Stimulated activated memory B cell treated with anti-CD40 and anti-IgM and Interleukin-4, amounts not matched to agents 10 μg/mL and 1 μg/mL and 100 μg/mL, for 72 hours (primary cell): ENCODE data around the gene CLASRP.

Experiments
- ATAC-seq: fragments of 150-1000 bp; cut with Tn5 transposase; 2 replicates; pipeline ENCODE4 v1.10.0; 2021
- H3K27ac Mint-ChIP-seq: one replicate; pipeline ENCODE4 v1.8.0; 2022; ENCODE audit warnings: mild to moderate bottlenecking, mixed read lengths
- H3K27me3 Mint-ChIP-seq: one replicate; pipeline ENCODE4 v1.8.0; 2022; ENCODE audit warnings: mixed read lengths
- H3K36me3 Mint-ChIP-seq: one replicate; pipeline ENCODE4 v1.8.0; 2022; ENCODE audit warnings: mixed read lengths
- H3K4me1 Mint-ChIP-seq: one replicate; pipeline ENCODE4 v1.8.0; 2022; ENCODE audit warnings: mixed read lengths
- H3K4me3 Mint-ChIP-seq: one replicate; pipeline ENCODE4 v1.8.0; 2022; ENCODE audit warnings: mild to moderate bottlenecking, moderate library complexity, mixed read lengths
- H3K9me3 Mint-ChIP-seq: one replicate; pipeline ENCODE4 v1.8.0; 2022; ENCODE audit warnings: mixed read lengths

The CLASRP gene

GRCh38 chr19:45079063-45079910 is 40.4 kb downstream of the CLASRP start, which contains the start of gene GEMIN7:
Gene GEMIN7 (plus strand): TSS chr19:45079260. CDS start chr19:45090115, 10,855 bp downstream.
- Mint-ChIP-seq H3K27me3 (no peaks in the 10 kb centered on the region), H3K9me3 (no peaks in the 10 kb centered on the region), H3K4me1 (peaks cover 58% of the 10 kb centered on the region), H3K4me3 (peak within 1 kb of the TSS; percentile 92), H3K36me3 (peaks cover 20% of the 10 kb centered on the region), H3K27ac (peak within 1 kb of the TSS; percentile 93)
- ATAC-seq, result peak; percentile 59

- H3K4me1 Mint-ChIP-seq, result peaks cover 51% of the 10 kb centered on the region
These were observed 41.1 kb downstream of the CLASRP start for GRCh38 chr19:45079911-45080370.

GRCh38 chr19:45082170-45082569 is 43.3 kb downstream of the CLASRP start:
- H3K4me1 Mint-ChIP-seq, result peaks cover 45% of the 10 kb centered on the region
- H3K27ac Mint-ChIP-seq, result no peak overlapping the region
- no peak overlapping the region for H3K4me3 Mint-ChIP-seq
- peaks cover 20% of the 10 kb centered on the region for H3K36me3 Mint-ChIP-seq
- H3K27me3 Mint-ChIP-seq, result no peaks in the 10 kb centered on the region
- H3K9me3 Mint-ChIP-seq, result no peaks in the 10 kb centered on the region
- no peak for ATAC-seq

More at GRCh38 chr19:45079911-45080370, 41.1 kb downstream of the CLASRP start:
- H3K36me3 Mint-ChIP-seq, result peaks cover 20% of the 10 kb centered on the region
- no peaks in the 10 kb centered on the region for H3K9me3 Mint-ChIP-seq
- no peaks in the 10 kb centered on the region for H3K27me3 Mint-ChIP-seq
- peak overlapping the region; percentile 92 for H3K4me3 Mint-ChIP-seq
- no peak for ATAC-seq
- H3K27ac Mint-ChIP-seq, result peak overlapping the region; percentile 93

- ATAC-seq, result no peak
- no peaks in the 10 kb centered on the region for H3K9me3 Mint-ChIP-seq
- H3K36me3 Mint-ChIP-seq, result peaks cover 42% of the 10 kb centered on the region
- H3K4me1 Mint-ChIP-seq, result peaks cover 34% of the 10 kb centered on the region
- no peak overlapping the region for H3K4me3 Mint-ChIP-seq
- no peaks in the 10 kb centered on the region for H3K27me3 Mint-ChIP-seq
- H3K27ac Mint-ChIP-seq, result no peak overlapping the region
These were observed 47.6 kb downstream of the CLASRP start for GRCh38 chr19:45086480-45086879.

GRCh38 chr19:45087531-45087930 is 48.7 kb downstream of the CLASRP start:
- Mint-ChIP-seq H3K4me1 (peaks cover 32% of the 10 kb centered on the region), H3K9me3 (no peaks in the 10 kb centered on the region), H3K27ac (peak overlapping the region; percentile 63), H3K27me3 (no peaks in the 10 kb centered on the region), H3K4me3 (no peak overlapping the region), H3K36me3 (peaks cover 33% of the 10 kb centered on the region)
- no peak for ATAC-seq

GRCh38 chr19:45090034-45090433 is 51.2 kb downstream of the CLASRP start:
- Mint-ChIP-seq H3K4me3 (no peak overlapping the region), H3K9me3 (no peaks in the 10 kb centered on the region), H3K27me3 (no peaks in the 10 kb centered on the region), H3K4me1 (peaks cover 52% of the 10 kb centered on the region), H3K27ac (no peak overlapping the region), H3K36me3 (peaks cover 39% of the 10 kb centered on the region)
- ATAC-seq, result no peak

GRCh38 chr19:45090606-45091005 is 51.8 kb downstream of the CLASRP start:
- ATAC-seq, result no peak
- Mint-ChIP-seq H3K4me1 (peaks cover 55% of the 10 kb centered on the region), H3K27me3 (no peaks in the 10 kb centered on the region), H3K36me3 (peaks cover 39% of the 10 kb centered on the region), H3K9me3 (no peaks in the 10 kb centered on the region), H3K4me3 (no peak overlapping the region), H3K27ac (no peak overlapping the region)

- Mint-ChIP-seq H3K4me3 (peak overlapping the region; percentile 99), H3K4me1 (peaks cover 62% of the 10 kb centered on the region), H3K36me3 (peaks cover 39% of the 10 kb centered on the region), H3K9me3 (no peaks in the 10 kb centered on the region), H3K27me3 (no peaks in the 10 kb centered on the region), H3K27ac (peak overlapping the region; percentile 99)
- ATAC-seq, result peak; percentile 91
These were observed 52.4 kb downstream of the CLASRP start for GRCh38 chr19:45091031-45091923.

GRCh38 chr19:45092747-45093678 is 54.2 kb downstream of the CLASRP start, which contains the start of gene PPP1R37:
Gene PPP1R37 (plus strand): TSS chr19:45093179. CDS start chr19:45093326, 147 bp downstream.
- Mint-ChIP-seq H3K4me1 (peaks cover 65% of the 10 kb centered on the region), H3K9me3 (no peaks in the 10 kb centered on the region), H3K27me3 (no peaks in the 10 kb centered on the region), H3K27ac (peak within 1 kb of the TSS; percentile 99), H3K36me3 (peaks cover 30% of the 10 kb centered on the region), H3K4me3 (peak within 1 kb of the TSS; percentile 99)
- ATAC-seq, result peak; percentile 85

- peaks cover 69% of the 10 kb centered on the region for H3K4me1 Mint-ChIP-seq
These were observed 55.3 kb downstream of the CLASRP start for GRCh38 chr19:45094137-45094536.

GRCh38 chr19:45094707-45095106 is 55.9 kb downstream of the CLASRP start:
- Mint-ChIP-seq H3K27me3 (no peaks in the 10 kb centered on the region), H3K4me3 (peak overlapping the region; percentile 38), H3K27ac (peak overlapping the region; percentile 99), H3K4me1 (peaks cover 74% of the 10 kb centered on the region), H3K9me3 (no peaks in the 10 kb centered on the region), H3K36me3 (peaks cover 24% of the 10 kb centered on the region)
- no peak for ATAC-seq

More at GRCh38 chr19:45094137-45094536, 55.3 kb downstream of the CLASRP start:
- H3K27me3 Mint-ChIP-seq, result no peaks in the 10 kb centered on the region
- H3K4me3 Mint-ChIP-seq, result peak overlapping the region; percentile 99
- no peaks in the 10 kb centered on the region for H3K9me3 Mint-ChIP-seq
- peaks cover 27% of the 10 kb centered on the region for H3K36me3 Mint-ChIP-seq
- H3K27ac Mint-ChIP-seq, result peak overlapping the region; percentile 99
- ATAC-seq, result no peak

- Mint-ChIP-seq H3K4me3 (no peak overlapping the region), H3K27me3 (no peaks in the 10 kb centered on the region), H3K36me3 (peaks cover 14% of the 10 kb centered on the region), H3K9me3 (no peaks in the 10 kb centered on the region), H3K4me1 (peaks cover 78% of the 10 kb centered on the region), H3K27ac (peak overlapping the region; percentile 23)
- ATAC-seq, result no peak
These were observed 56.9 kb downstream of the CLASRP start for GRCh38 chr19:45095496-45096413.

- Mint-ChIP-seq H3K4me3 (no peak overlapping the region), H3K27me3 (no peaks in the 10 kb centered on the region), H3K27ac (peak overlapping the region; percentile 23), H3K4me1 (peaks cover 78% of the 10 kb centered on the region), H3K36me3 (peaks cover 6% of the 10 kb centered on the region), H3K9me3 (no peaks in the 10 kb centered on the region)
- no peak for ATAC-seq
These were observed 57.9 kb downstream of the CLASRP start for GRCh38 chr19:45096700-45097099.
